ENCODE measurements around the gene ZNF24.
A peak's percentile ranks its signal among the peaks of the same experiment; 100 is the strongest.

The ZNF24 gene

GRCh38 chr18:35355140-35355618 lies 11.0 kb upstream of the ZNF24 start:
- TF ChIP-seq, protein P1, sequence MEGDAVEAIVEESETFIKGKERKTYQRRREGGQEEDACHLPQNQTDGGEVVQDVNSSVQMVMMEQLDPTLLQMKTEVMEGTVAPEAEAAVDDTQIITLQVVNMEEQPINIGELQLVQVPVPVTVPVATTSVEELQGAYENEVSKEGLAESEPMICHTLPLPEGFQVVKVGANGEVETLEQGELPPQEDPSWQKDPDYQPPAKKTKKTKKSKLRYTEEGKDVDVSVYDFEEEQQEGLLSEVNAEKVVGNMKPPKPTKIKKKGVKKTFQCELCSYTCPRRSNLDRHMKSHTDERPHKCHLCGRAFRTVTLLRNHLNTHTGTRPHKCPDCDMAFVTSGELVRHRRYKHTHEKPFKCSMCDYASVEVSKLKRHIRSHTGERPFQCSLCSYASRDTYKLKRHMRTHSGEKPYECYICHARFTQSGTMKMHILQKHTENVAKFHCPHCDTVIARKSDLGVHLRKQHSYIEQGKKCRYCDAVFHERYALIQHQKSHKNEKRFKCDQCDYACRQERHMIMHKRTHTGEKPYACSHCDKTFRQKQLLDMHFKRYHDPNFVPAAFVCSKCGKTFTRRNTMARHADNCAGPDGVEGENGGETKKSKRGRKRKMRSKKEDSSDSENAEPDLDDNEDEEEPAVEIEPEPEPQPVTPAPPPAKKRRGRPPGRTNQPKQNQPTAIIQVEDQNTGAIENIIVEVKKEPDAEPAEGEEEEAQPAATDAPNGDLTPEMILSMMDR (IDR thresholded peaks at IDR 0.05; ENCODE audit: low read depth, low read length), result peak; percentile 75
- peak overlapping the region; percentile 38 for H3K4me3 ChIP-seq (ENCODE audit: low read depth, low read length)

DNA sequence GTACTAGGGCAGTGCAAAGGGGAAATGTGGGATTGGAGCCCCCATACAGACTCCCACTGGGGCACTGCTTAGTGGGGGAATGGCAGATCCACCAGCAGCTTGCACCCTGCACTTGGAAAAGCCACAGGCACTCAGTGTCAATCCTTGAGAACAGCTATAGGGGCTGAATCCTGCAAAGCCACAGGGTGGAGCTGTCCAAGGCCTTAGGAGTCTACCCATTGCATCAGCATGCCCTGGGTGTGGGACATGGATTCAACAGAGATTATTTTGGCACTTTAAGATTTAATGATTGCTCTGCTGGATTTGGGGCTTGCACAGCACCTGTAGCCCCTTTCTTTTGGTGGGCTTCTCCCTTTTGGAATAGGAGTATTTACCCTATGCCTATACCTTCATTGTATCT lies 8.6 kb upstream of the ZNF24 start:
- H3K4me3 ChIP-seq (ENCODE audit: low read depth, low read length), result no peak overlapping the region
- TF ChIP-seq, protein P1 (IDR thresholded peaks at IDR 0.05; ENCODE audit: low read depth, low read length), result no peak

DNA sequence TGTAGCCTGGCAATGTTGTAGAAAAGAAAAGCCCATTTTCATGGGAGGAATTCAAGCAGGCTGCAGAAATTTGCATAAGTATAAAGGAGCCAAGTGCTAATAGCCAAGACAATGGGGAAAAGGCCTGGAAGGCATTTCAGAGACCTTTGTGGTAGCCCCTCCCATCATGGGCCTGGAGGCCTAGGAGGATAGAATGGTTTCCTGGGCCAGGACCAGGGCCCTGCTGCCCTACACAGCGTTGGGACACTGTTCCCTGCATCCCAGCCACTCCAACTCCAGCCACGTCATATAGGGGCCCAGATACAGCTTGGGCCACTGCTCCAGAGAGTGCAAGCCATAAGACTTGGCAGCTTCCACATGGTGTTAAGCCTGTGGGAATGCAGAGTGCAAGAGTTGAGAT lies 8.1 kb upstream of the ZNF24 start:
- no peak overlapping the region for H3K4me3 ChIP-seq (ENCODE audit: low read depth, low read length)
- TF ChIP-seq, protein P1 (IDR thresholded peaks at IDR 0.05; ENCODE audit: low read depth, low read length), result no peak

- TF ChIP-seq, protein P1 (IDR thresholded peaks at IDR 0.05; ENCODE audit: low read depth, low read length), result no peak
- no peak overlapping the region for H3K4me3 ChIP-seq (ENCODE audit: low read depth, low read length)
These were observed 3.8 kb upstream of the ZNF24 start for GRCh38 chr18:35348001-35348400.

GRCh38 chr18:35345950-35346349 lies 1.7 kb upstream of the ZNF24 start:
- no peak overlapping the region for H3K4me3 ChIP-seq (ENCODE audit: low read depth, low read length)
- TF ChIP-seq, protein P1 (IDR thresholded peaks at IDR 0.05; ENCODE audit: low read depth, low read length), result no peak

GRCh38 chr18:35345460-35345921 lies 1.3 kb upstream of the ZNF24 start:
- H3K4me3 ChIP-seq (ENCODE audit: low read depth, low read length), result no peak overlapping the region
- TF ChIP-seq, protein P1 (IDR thresholded peaks at IDR 0.05; ENCODE audit: low read depth, low read length), result no peak

- peak overlapping the region; percentile 95 for H3K4me3 ChIP-seq (ENCODE audit: low read depth, low read length)
- TF ChIP-seq, protein P1 (IDR thresholded peaks at IDR 0.05; ENCODE audit: low read depth, low read length), result no peak
These were observed 678 bp upstream of the ZNF24 start for GRCh38 chr18:35344736-35345459.

All from WI38 (cell line).